GM15510 (cell line): ENCODE results near the gene SPINT3.

ENCODE experiments used
- POLR2A ChIP-seq: IDR thresholded peaks from 3 replicates; pipeline ENCODE4 v1.6.1; 2011; ENCODE audit warnings: borderline replicate concordance; ENCODE audit not compliant: insufficient read length; ENCODE audit errors: extremely low read depth

SPINT3 gene

DNA sequence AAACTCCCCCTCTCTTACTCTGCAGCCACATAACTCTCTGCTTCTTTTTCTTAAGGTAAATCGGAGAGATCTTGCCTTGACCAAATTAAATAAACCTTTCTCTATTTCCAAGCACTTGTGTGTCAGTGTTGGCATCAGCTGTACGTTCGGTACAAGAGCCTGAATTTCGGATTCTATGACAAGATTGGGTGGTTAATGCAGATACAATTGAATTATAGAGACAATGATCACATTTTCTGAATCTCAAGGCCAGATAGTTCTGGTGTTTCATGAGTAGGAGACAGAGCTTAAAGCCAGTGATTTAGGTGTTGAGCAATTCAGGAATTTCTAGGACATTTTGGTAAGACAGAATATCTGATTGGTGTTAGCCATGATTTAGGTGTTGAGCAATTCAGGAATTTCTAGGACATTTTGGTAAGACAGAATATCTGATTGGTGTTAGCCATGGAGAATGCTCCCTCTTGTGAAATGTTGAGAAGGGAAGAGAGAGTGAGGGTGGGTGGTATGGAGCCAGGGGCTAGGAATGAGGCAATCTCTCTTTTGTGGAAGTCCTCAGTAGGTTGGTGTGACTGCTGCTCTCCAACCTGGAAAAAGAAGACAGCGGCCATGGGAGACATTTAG, 5.1 kb downstream of the SPINT3 start:
- no peak for TF ChIP-seq POLR2A

DNA sequence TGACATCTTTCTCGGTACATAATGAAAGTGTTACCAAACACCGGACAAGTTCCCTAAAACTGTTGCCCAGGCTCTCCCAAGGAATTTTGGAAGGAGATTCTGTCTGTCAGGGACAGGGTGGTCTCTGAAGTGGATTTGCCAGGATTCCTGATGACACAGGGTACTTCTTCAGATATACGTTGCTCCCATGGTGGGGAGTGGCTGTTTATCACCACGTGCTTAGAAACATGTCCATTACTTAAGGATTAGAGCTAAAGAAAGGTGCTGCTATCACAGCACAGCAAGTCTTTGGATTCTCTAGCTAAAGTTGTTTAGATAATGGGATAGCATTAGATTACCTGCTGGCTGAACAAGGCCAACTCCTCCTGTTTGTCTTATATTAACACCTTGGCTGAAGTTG, 6.3 kb downstream of the SPINT3 start:
- no peak for TF ChIP-seq POLR2A

DNA sequence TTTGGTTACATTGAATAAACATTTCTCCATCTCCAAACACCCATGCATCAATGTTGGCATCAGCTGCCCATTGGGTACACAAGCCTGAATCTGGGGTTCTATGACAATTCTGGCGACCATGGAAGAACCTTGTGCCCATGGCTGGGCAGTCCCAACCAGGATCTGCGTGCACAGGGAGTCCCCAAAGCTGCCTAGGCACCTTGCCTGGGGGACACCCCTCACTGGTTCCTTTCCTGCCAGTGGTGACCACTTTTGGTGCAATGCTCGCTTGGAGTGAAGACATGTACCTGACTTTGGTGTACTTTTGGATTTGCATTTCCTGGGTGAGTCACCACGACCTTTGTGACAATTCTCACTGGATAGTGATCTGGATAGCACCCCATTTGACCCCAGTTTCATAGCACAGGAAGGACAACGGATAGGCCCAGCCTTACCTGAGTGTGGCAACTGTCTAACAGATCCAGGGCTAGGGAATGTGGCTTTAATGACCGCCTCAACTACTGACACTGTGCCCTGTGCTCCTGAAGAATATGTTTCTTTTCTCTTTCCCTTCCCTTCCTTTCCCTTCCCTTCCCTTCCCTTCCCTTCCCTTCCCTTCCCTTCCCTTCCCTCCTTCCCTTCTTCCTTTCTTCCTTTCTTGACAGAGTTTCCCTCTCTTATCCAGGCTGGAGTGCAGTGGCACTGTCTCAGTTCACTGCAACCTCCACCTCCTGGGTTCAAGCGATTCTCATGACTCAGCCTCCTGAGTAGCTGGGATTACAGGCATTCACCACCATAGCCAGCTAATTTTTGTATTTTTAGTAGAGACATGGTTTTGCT, 7.1 kb downstream of the SPINT3 start:
- no peak for TF ChIP-seq POLR2A

DNA sequence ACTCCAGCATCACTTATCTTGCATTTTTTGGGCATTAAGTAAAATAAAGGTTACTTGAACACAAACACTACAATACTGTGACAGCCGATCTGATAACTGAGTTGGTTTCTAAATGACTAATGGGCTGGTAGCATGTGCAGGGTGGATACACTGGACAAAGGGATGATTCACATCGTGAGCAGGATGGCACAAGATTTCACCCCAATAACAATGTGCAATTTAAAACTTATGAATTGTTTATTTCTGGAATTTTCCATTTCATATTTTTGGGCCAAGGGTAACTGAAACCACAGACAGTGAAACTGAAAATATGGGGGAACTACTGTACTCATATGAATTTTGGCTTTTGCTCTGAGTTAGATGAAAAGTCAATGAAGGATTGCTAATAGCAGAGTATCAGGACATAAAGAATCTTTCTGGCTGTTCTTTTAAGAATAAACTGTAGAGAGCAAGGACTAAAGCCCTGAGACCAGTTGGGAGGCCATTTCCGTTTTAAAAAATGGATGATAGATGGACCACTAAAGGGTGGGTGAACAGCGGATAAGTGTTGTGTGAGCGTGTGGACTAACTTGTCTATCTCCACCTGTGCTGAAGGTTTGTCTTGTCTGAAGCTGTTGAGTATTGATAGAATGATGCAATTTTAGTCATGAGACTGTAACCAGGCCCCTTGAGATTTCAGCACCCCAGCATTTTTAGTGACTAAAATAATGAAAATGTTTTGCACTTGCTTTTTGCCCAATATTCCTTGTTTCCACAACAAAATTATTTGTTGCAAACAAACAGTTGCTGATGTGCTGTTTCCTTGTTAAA, 8.2 kb downstream of the SPINT3 start:
- no peak for TF ChIP-seq POLR2A

DNA sequence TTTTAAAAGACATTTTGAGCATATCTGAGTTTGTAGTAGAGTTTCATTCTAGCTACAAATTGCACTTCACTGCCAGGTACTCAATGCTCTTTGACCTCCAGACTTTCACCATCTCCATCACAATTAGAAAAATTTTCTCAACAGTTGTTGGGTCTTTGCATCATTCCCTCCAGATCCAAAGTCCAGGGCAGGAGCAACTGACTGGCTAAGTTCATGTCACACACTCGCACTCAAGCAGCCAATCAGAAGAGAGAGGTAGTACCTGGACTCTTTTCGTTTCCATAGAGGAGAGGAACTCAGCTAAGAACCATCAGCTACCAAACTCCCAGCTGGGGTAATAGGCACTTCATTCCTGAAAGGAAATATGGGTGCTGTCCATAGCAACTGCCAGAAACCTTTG, 9.0 kb downstream of the SPINT3 start:
- no peak for TF ChIP-seq POLR2A

DNA sequence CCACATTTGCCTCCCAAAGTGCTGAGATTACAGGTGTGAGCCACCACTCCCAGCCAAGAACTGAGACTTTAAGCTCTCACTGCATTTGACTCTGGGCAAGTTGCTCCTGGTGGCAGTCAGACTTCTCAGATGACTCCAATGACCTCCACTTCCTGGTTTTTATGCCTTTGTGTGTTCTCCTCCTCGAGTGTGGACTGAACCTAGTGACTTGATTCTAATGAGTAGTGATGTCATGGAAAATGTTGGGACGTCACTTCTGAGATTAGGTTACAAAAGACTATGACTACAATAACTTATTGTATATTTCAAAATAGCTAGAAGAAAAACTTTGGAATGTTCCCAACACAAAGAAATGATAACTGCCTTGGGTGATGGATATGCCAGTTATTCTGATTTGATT, 12.0 kb downstream of the SPINT3 start:
- TF ChIP-seq POLR2A, result no peak

DNA sequence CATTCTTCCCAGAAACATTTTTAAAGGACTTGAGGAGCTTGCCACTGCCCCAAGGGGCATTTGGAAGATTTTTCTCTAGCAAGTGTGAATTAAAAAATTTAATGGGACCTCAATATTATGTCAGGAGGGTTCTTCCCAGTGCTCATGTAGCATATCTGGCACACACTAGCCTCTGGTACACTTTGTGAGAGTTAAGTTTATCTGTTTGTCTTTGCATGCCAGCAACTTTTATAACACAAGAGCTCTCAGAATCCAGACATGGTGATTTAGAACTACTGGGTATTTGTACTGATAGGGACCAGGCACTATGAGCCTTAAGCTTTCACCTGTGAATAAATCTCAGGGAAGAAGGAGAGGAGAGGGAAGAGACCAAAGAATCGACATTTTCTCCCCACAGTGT, 12.9 kb downstream of the SPINT3 start:
- TF ChIP-seq POLR2A, result no peak

DNA sequence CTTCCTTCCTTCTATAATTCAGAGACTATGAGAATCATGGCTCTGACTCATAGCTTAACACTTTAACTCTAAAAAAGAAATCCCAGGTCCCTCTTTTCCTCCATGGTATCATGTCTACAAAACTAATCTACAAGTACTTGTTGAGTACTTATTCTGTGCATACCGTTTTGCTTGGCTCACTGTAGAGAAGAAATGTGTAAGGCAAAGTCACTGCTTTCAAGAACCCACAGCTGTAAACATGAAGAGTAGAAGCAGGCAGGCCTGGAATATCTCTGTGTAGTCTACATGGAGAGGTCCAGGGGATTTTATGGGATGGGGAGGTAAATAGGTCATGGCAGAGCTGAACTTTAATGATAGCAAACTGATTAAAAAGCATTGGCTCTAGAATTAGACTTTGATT, 13.8 kb downstream of the SPINT3 start:
- TF ChIP-seq POLR2A, result no peak

DNA sequence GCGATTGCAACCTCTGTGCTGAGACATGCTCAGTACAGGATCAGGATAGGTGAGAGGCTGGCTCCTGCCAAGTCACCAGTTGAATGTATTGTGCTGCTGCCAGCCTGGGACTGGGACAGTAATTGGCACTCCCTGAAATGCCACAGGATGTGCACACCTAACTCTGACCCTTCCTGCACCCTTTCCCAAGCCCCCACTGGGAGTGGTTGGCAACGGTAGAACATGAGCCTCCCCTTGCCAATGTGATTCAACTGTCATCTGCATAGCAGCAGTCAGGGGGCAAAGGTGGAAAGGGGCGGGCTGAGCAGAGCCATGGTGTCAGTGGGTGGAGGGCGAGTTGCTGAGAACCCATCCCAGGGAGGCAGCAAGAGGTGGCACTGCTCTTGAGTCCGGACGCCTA, 15.4 kb downstream of the SPINT3 start:
- TF ChIP-seq POLR2A, result no peak

DNA sequence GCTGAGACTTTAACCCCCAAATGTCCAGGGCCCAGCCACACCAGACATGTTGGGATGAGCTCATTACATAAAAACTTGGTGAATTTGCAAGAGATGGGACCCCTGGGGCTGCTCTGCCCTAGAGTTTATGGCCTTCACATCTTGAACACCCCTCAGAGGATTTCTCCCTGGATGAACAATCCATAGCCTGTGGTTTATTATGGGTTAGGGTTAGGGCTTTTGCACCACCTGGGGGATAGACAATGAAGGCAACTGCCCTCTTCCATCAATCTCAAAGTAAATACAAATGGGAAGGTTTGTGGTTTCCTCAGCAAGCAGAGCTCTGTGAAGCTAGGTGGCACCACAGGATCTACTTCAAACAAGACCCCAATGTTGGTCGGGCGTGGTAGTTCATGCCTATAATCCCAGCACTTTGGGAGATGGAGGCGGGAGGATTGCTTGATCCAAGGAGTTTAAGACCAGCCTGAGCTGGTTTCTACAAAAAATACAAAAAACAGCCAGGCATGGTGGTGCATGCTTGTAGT, 17.4 kb downstream of the SPINT3 start:
- no peak for TF ChIP-seq POLR2A

DNA sequence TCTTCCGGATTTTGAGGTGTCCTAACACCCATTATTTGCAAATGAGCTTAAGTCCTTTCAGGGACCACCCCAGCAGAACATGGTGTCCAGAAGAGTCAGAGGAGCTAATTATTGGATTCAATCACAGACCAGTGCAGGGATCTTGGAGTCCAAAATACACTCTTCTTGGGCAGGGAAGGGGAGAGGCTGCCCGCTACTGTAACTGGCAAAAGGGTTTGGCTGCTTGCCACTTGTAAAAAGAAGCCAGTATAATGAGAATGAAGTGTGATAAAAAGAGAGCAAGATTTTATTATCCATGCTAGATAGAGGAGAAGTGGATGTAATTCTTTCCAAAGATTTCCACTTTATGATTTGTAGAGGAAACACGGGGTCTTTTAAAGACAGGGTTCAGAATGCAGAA, 19.3 kb downstream of the SPINT3 start:
- TF ChIP-seq POLR2A, result no peak

DNA sequence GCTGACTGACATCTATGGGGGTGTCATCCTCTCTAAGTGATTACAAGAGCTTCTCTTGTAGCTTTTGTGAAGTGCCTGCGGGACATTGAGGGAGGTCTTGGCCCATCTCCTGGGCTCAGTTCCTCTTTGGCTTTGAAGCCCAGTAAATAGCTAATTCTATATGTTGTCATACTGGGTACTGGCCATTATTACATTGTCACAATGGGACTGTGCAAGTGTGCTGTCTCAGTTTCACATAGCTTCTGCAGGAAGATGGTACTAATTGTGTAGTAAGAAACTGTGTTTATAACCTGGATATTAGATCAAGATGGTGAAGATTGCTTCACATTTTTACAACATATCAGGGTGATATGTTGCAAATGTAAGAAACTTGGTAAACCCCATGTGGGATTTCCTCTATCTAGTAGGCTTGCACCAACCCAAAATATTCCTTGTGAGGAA, 19.9 kb downstream of the SPINT3 start:
- TF ChIP-seq POLR2A, result no peak

DNA sequence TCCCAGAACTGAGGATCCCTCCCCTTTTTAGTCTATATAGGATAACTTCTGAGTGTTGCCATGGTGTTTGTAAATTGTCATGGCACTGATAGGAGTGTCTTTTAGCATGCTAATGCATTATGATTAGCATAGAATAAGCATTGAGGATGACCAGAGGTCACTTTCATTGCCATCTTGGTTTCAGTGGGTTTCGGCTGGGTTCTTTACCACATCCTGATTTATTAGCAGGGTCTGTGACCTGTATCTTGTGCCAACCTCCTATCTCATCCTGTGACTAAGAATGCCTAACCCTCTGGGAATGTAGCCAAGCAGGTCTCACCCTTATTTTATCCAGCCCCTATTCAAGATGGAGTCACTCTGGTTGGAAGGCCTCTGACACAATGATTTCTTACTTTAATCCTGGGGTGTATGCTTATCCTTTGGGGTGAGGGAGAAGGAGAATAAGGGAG, 26.3 kb downstream of the SPINT3 start:
- no peak for TF ChIP-seq POLR2A

DNA sequence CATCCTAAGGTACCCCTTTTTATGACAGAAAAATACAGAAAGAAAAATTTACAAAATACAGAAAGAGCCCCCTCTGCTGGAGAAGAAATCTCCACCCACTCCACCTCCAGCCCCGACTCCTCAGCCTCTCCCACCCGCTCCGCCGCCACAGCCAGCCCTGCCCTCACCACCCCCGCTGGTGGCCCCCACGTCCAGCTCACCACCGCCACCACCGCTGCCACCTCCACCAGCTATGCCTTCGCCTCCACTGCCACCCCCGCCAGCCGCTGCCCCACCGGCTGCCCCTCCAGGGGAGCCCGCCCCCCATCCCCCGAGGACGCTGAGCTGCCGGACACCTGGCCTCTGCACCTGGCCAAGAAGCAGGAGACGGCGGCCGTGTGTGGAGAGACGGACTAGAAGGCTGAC, 28.2 kb downstream of the SPINT3 start:
- TF ChIP-seq POLR2A, result no peak

DNA sequence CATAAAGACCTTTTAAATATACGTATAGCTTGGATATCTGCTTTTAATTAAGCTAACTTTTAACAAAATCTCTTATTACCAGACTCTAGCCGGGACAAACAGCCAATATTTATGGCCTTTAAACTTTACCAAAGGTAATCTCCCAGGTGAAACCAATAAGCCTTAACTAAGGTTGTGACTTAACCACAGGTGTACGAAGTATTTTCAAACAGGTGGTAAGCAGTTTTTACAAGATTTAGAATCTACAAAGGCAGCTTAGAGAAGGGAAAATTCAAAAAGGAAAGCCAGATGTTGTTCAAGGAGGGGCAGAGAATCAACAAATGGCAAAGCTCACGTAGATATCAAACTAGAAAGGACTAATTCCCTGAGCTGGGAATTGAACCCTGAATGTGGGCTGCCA, 30.0 kb downstream of the SPINT3 start:
- no peak for TF ChIP-seq POLR2A

DNA sequence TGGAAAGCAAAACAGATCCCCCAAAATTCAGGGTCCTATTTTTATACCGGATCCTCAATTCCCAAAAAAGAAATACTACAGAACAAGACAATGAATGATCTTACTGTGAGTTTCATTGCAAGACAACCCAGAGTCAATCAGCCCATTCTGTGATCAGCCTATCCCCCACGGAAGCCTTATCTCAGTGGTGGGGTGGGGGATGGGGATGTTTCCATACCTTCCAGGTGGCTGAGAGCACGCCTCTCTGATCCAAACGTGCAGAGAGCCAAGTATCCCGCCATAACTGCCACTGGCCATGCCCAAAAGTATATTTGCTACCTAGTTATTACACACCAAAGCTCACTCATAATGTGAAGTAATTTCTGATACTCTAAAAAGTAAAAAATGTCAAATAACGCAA, 30.7 kb downstream of the SPINT3 start:
- no peak for TF ChIP-seq POLR2A

DNA sequence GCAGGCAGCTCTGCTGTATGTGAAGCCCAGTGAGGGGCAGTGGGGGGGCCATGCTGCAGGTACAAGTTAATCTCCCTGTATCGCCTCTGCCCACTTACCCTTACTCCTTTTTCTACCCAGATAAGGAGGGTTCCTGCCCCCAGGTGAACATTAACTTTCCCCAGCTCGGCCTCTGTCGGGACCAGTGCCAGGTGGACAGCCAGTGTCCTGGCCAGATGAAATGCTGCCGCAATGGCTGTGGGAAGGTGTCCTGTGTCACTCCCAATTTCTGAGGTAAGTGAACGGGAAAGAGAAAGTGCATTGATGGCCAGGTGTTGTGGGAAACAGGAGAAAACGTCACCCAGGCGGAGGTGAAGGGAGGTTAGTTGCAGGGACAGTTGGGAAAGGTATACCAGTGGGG, 35.6 kb downstream of the SPINT3 start:
- no peak for TF ChIP-seq POLR2A
